K562 (cell line): ENCODE measurements around the gene C6orf89. TPM values are rescaled to one million over a fixed set of nuclear protein-coding genes. Genes with fewer than 3 reads are reported as not detected.

Source experiments
- GABPB2 ChIP-seq: fragments of 250-450 bp; sonication (Bioruptor Pico); conservative IDR thresholded peaks from 2 replicates; pipeline ENCODE4 v1.5.1; 2021; ENCODE audit warnings: mild to moderate bottlenecking
- NFIC ChIP-seq: fragments of 450-650 bp; IDR thresholded peaks from 2 replicates; pipeline ENCODE4 v1.6.1; 2017; ENCODE audit warnings: mild to moderate bottlenecking, inconsistent platforms
- NKRF ChIP-seq: fragments of 450-650 bp; IDR thresholded peaks from 2 replicates; pipeline ENCODE4 v1.6.1; 2016; ENCODE audit warnings: borderline replicate concordance
- PTBP1 ChIP-seq: fragments of 200-400 bp; formaldehyde crosslinking; IDR thresholded peaks from 2 replicates; pipeline ENCODE4 v1.6.1; 2017; ENCODE audit warnings: low read depth, low read length
- RBM15 ChIP-seq: fragments of 200-400 bp; formaldehyde crosslinking; IDR thresholded peaks from 2 replicates; pipeline ENCODE4 v1.6.1; 2018; ENCODE audit warnings: mild to moderate bottlenecking, low read length, moderate library complexity; ENCODE audit not compliant: insufficient read depth
- SAFB ChIP-seq: fragments of 200-400 bp; formaldehyde crosslinking; IDR thresholded peaks from 2 replicates; pipeline ENCODE4 v1.6.1; 2017; ENCODE audit warnings: low read depth, low read length, borderline replicate concordance
- SMARCA5 ChIP-seq: fragments of 450-650 bp; IDR thresholded peaks from 2 replicates; pipeline ENCODE4 v1.6.1; 2016
- SMC3 ChIP-seq: conservative IDR thresholded peaks from 2 replicates; pipeline ENCODE4 v1.6.1; 2011; ENCODE audit warnings: low read depth, low read length, improper control_type of control experiment; ENCODE audit not compliant: insufficient read depth
- STAT5B ChIP-seq: fragments of 250-450 bp; sonication (Bioruptor Pico); IDR thresholded peaks from 2 replicates; pipeline ENCODE4 v1.8.0; 2021; ENCODE audit warnings: mild to moderate bottlenecking, inconsistent platforms
- TEAD4 ChIP-seq, 2 experiments: sonication (generic) in 1 of 2; formaldehyde crosslinking in 1 of 2; IDR thresholded peaks; 2 replicates each; pipeline versions ENCODE4 v1.6.1 to v1.8.0; 2012 to 2022; ENCODE audit warnings: borderline replicate concordance in 1 of 2, inconsistent platforms in 1 of 2, low read length in 1 of 2, mild to moderate bottlenecking in 1 of 2, missing genetic modification reagents in 1 of 2
- ZBTB17 ChIP-seq: fragments of 450-650 bp; formaldehyde crosslinking; IDR thresholded peaks from 2 replicates; pipeline ENCODE4 v1.4.0; 2020; ENCODE audit warnings: mild to moderate bottlenecking
- ZBTB33 ChIP-seq: sonication (generic); formaldehyde crosslinking; IDR thresholded peaks from 2 replicates; pipeline ENCODE4 v1.8.1; 2023; ENCODE audit warnings: mild to moderate bottlenecking, missing genetic modification reagents
- ZBTB43 ChIP-seq: sonication (generic); formaldehyde crosslinking; IDR thresholded peaks from 2 replicates; pipeline ENCODE4 v1.8.0; 2023; ENCODE audit warnings: mild to moderate bottlenecking, missing genetic modification reagents
- ZKSCAN1 ChIP-seq: fragments of 150-350 bp; IDR thresholded peaks from 2 replicates; pipeline ENCODE4 v1.6.1; 2016; ENCODE audit warnings: low read depth, low read length
- ZKSCAN8 ChIP-seq: fragments of 200-800 bp; sonication (Bioruptor generic); IDR thresholded peaks from 2 replicates; pipeline ENCODE4 v1.6.1; 2016; ENCODE audit warnings: missing genetic modification characterization, missing compliant biosample characterization
- ZNF133 ChIP-seq: fragments of 250-450 bp; sonication (Bioruptor Pico); IDR thresholded peaks from 2 replicates; pipeline ENCODE4 v1.4.0; 2020; ENCODE audit warnings: mild to moderate bottlenecking
- ZNF184 ChIP-seq: sonication (generic); formaldehyde crosslinking; IDR thresholded peaks from 2 replicates; pipeline ENCODE4 v1.5.0; 2020; ENCODE audit warnings: missing genetic modification reagents
- ZNF717 ChIP-seq: fragments of 250-450 bp; sonication (Bioruptor Pico); IDR thresholded peaks from 2 replicates; pipeline ENCODE4 v1.5.0; 2021
- ZNF79 ChIP-seq: fragments of 250-450 bp; sonication (Bioruptor Pico); IDR thresholded peaks from 2 replicates; pipeline ENCODE4 v1.4.0; 2020; ENCODE audit warnings: low read depth, mild to moderate bottlenecking, moderate library complexity
- polyA plus RNA-seq, 8 experiments: library from polyadenylated mRNA; depleted of rRNA in 4 of 8; stranded (reverse) in 5 of 8; unstranded in 3 of 8; fragments of >200 nt; fragmentation: Nextera tagmentation in 2 of 8; fragmentation: Illumina TruSeq in 1 of 8; extraction: Ambion mirVana in 2 of 8; extraction: Trizol in 1 of 8; gene quantifications; 2 replicates each; pipeline versions ENCODE4 v1.2.1 to v1.2.3, GENCODE V29; 2011 to 2014; ENCODE audit warnings: inconsistent platforms in 1 of 8, missing spikeins in 1 of 8
- total RNA-seq, 7 experiments: library from RNA; depleted of rRNA in 6 of 7; stranded (reverse); fragments of >200 nt in 6 of 7; fragmentation: Illumina TruSeq in 2 of 7; extraction: Trizol in 2 of 7; gene quantifications; 2 replicates each; pipeline versions ENCODE4 v1.2.1 to v1.2.3, GENCODE V29; 2011 to 2021; ENCODE audit warnings: low replicate concordance in 1 of 7
- TF ChIP-seq, protein P1 (sequence below): conservative IDR thresholded peaks from 2 replicates; pipeline ENCODE4 v1.6.1; 2011; ENCODE audit warnings: low read depth, mild to moderate bottlenecking, low read length; ENCODE audit not compliant: control insufficient read depth
- TF ChIP-seq, protein P2 (sequence below): fragments of 250-450 bp; sonication (Bioruptor Pico); IDR thresholded peaks from 2 replicates; pipeline ENCODE4 v1.4.0; 2020; ENCODE audit warnings: mild to moderate bottlenecking

Gene C6orf89
- total and polyA plus RNA-seq, 9 of the 15 experiments (the other 6 are each of a cell fraction or from before 2014, with no cell fraction given): 35.2 to 111 (median 58.5) TPM

DNA sequence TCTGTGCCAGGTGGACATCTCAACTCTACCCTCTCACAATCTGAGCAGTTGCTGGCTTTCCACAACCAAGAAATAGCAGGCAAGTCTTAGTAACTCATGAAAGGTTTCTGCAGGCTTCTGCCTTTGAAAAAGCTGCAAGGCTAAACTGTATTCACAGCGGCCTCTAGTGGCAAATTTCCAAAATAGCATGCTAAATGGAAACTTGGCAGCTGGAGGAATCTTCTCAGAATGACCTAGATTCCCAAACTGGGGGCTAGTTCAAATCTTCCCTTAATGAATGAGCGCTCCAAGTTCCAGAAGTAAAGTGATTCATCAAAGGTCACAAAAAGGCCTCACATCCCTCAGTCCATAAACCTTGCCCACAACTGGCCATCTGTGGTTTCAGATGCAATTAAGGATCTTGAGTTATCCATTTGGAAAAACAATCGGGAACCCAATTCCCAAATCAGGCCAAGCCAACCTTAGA lies 34.6 kb upstream of the C6orf89 start (continued):
- TF ChIP-seq NKRF: no peak
- TF ChIP-seq ZBTB33 (CRISPR knock-in tag): no peak
- no peak for TF ChIP-seq ZNF184 (CRISPR knock-in tag)
- TF ChIP-seq ZNF133: no peak
- no peak for TF ChIP-seq ZKSCAN1
- no peak for TF ChIP-seq SAFB
- peak; percentile 7; the same call in 1 of the 2 replicates for TF ChIP-seq TEAD4 (IDR thresholded peaks at IDR 0.05; ENCODE audit: low read length)
- no peak for TF ChIP-seq TEAD4 (CRISPR knock-in tag; IDR thresholded peaks at IDR 0.05; ENCODE audit: borderline replicate concordance)
- TF ChIP-seq, protein P1, sequence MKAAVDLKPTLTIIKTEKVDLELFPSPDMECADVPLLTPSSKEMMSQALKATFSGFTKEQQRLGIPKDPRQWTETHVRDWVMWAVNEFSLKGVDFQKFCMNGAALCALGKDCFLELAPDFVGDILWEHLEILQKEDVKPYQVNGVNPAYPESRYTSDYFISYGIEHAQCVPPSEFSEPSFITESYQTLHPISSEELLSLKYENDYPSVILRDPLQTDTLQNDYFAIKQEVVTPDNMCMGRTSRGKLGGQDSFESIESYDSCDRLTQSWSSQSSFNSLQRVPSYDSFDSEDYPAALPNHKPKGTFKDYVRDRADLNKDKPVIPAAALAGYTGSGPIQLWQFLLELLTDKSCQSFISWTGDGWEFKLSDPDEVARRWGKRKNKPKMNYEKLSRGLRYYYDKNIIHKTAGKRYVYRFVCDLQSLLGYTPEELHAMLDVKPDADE: no peak
- no peak for TF ChIP-seq ZBTB17 (CRISPR knock-in tag)
- TF ChIP-seq SMC3: peak; percentile 56
- TF ChIP-seq ZNF717 (CRISPR knock-in tag): no peak
- no peak for TF ChIP-seq STAT5B (CRISPR knock-in tag)
- TF ChIP-seq ZNF79 (CRISPR knock-in tag): no peak
- no peak for TF ChIP-seq SMARCA5
- TF ChIP-seq, protein P2, sequence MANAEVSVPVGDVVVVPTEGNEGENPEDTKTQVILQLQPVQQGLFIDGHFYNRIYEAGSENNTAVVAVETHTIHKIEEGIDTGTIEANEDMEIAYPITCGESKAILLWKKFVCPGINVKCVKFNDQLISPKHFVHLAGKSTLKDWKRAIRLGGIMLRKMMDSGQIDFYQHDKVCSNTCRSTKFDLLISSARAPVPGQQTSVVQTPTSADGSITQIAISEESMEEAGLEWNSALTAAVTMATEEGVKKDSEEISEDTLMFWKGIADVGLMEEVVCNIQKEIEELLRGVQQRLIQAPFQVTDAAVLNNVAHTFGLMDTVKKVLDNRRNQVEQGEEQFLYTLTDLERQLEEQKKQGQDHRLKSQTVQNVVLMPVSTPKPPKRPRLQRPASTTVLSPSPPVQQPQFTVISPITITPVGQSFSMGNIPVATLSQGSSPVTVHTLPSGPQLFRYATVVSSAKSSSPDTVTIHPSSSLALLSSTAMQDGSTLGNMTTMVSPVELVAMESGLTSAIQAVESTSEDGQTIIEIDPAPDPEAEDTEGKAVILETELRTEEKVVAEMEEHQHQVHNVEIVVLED: no peak
- no peak for TF ChIP-seq ZKSCAN8
- peak; percentile 16; the same call in 1 of the 2 replicates for TF ChIP-seq NFIC
- TF ChIP-seq RBM15: no peak
- no peak for TF ChIP-seq GABPB2
- no peak for TF ChIP-seq ZBTB43 (CRISPR knock-in tag)
- TF ChIP-seq PTBP1: no peak
